GM23338 (cell line): ENCODE measurements around the gene ARL8B. TPM values are rescaled to one million over a fixed set of nuclear protein-coding genes. Genes with fewer than 3 reads are reported as not detected.

Experiments used
- ATAC-seq: fragments of 200-7000 bp; cut with Tn5 transposase; 3 replicates; pipeline ENCODE4 v1.9.1; 2020
- DNase-seq: peaks from one replicate; pipeline ENCODE4 v3.0.0-alpha.2; 2015; ENCODE audit warnings: low spot score
- H2AFZ ChIP-seq: fragments of 200-600 bp; sonication (generic); 2 replicates; pipeline ENCODE4 v1.8.0; 2016; ENCODE audit warnings: antibody characterized with exemption, mild to moderate bottlenecking, moderate library complexity
- H3F3A ChIP-seq: fragments of 200-600 bp; sonication (generic); replicated peaks from 2 replicates; pipeline ENCODE4 v1.8.0; 2017; ENCODE audit warnings: antibody characterized with exemption, mixed run types, low read depth
- H3K27ac ChIP-seq: fragments of 200-600 bp; sonication (generic); 2 replicates; pipeline ENCODE4 v1.6.1; 2016; ENCODE audit warnings: low read depth
- H3K27me3 ChIP-seq: fragments of 200-600 bp; sonication (generic); 2 replicates; pipeline ENCODE4 v1.8.0; 2016; ENCODE audit warnings: mild to moderate bottlenecking, mixed run types, moderate library complexity; ENCODE audit not compliant: insufficient read depth
- H3K36me3 ChIP-seq: fragments of 200-600 bp; sonication (generic); 2 replicates; pipeline ENCODE4 v1.8.0; 2016; ENCODE audit warnings: mild to moderate bottlenecking; ENCODE audit not compliant: insufficient read depth
- H3K4me1 ChIP-seq: fragments of 200-600 bp; sonication (generic); 2 replicates; pipeline ENCODE4 v1.8.0; 2016; ENCODE audit warnings: mild to moderate bottlenecking, moderate library complexity; ENCODE audit not compliant: insufficient read depth
- H3K4me2 ChIP-seq: fragments of 200-600 bp; sonication (generic); 2 replicates; pipeline ENCODE4 v1.7.1; 2017; ENCODE audit warnings: mixed run types
- H3K4me3 ChIP-seq: fragments of 200-600 bp; sonication (generic); 2 replicates; pipeline ENCODE4 v1.6.1; 2016; ENCODE audit warnings: mixed run types
- H3K79me2 ChIP-seq: fragments of 200-600 bp; sonication (generic); replicated peaks from 2 replicates; pipeline ENCODE4 v1.8.0; 2017; ENCODE audit warnings: mild to moderate bottlenecking; ENCODE audit not compliant: insufficient read depth
- H3K9me2 ChIP-seq: fragments of 200-600 bp; sonication (generic); 2 replicates; pipeline ENCODE4 v1.8.0; 2017; ENCODE audit not compliant: insufficient read depth
- H4K20me1 ChIP-seq: fragments of 200-600 bp; sonication (generic); replicated peaks from 2 replicates; pipeline ENCODE4 v1.8.0; 2017; ENCODE audit warnings: mild to moderate bottlenecking; ENCODE audit not compliant: insufficient read depth
- H3K27ac Mint-ChIP-seq: 2 replicates; pipeline ENCODE4 v1.8.0; 2020; ENCODE audit warnings: inconsistent platforms, mild to moderate bottlenecking, moderate library complexity, mixed read lengths
- H3K27me3 Mint-ChIP-seq: 3 replicates; pipeline ENCODE4 v1.8.0; 2022; ENCODE audit warnings: low read depth, mild to moderate bottlenecking, moderate library complexity, mixed read lengths, inconsistent platforms; ENCODE audit not compliant: insufficient read depth, poor library complexity
- H3K36me3 Mint-ChIP-seq: 3 replicates; pipeline ENCODE4 v1.8.0; 2021; ENCODE audit warnings: low read depth, mild to moderate bottlenecking, inconsistent platforms, moderate library complexity, mixed read lengths
- H3K4me1 Mint-ChIP-seq: 3 replicates; pipeline ENCODE4 v1.8.0; 2020; ENCODE audit warnings: mild to moderate bottlenecking, inconsistent platforms, mixed read lengths
- H3K4me3 Mint-ChIP-seq: 3 replicates; pipeline ENCODE4 v1.8.0; 2021; ENCODE audit warnings: moderate library complexity, mild to moderate bottlenecking, inconsistent platforms, mixed read lengths
- H3K9me3 Mint-ChIP-seq: 3 replicates; pipeline ENCODE4 v1.8.0; 2020; ENCODE audit warnings: moderate library complexity, mild to moderate bottlenecking, inconsistent platforms, mixed read lengths
- CREB1 ChIP-seq: fragments of 250-450 bp; sonication (Bioruptor Pico); IDR thresholded peaks from 2 replicates; pipeline ENCODE4 v1.5.0; 2020; ENCODE audit warnings: low read depth, mild to moderate bottlenecking, moderate library complexity
- CTCF ChIP-seq, 2 experiments: fragments of 200-600 bp in 1 of 2; sonication (generic) in 1 of 2; conservative IDR thresholded peaks; 2 replicates each; pipeline versions ENCODE4 v1.5.1 to v1.6.1; 2016 to 2017; ENCODE audit warnings: antibody characterized with exemption in 2 of 2, low read depth in 2 of 2, mild to moderate bottlenecking in 2 of 2, moderate library complexity in 1 of 2
- EZH2 ChIP-seq: fragments of 200-600 bp; sonication (generic); IDR thresholded peaks from one replicate; pipeline ENCODE4 v1.8.0; 2017; ENCODE audit warnings: antibody characterized with exemption, mild to moderate bottlenecking, low read depth; ENCODE audit not compliant: unreplicated experiment
- EZH2phosphoT487 ChIP-seq: fragments of 200-600 bp; sonication (generic); IDR thresholded peaks from one replicate; pipeline ENCODE4 v1.8.1; 2018; ENCODE audit warnings: antibody characterized with exemption; ENCODE audit not compliant: unreplicated experiment
- JUNB ChIP-seq: IDR thresholded peaks from one replicate; pipeline ENCODE4 v1.6.1; 2016; ENCODE audit warnings: antibody characterized with exemption; ENCODE audit not compliant: unreplicated experiment
- NANOG ChIP-seq: IDR thresholded peaks from 2 replicates; pipeline ENCODE4 v1.6.1; 2016; ENCODE audit warnings: antibody characterized with exemption, borderline replicate concordance
- POLR2AphosphoS5 ChIP-seq: IDR thresholded peaks from 2 replicates; pipeline ENCODE4 v1.6.1; 2016; ENCODE audit warnings: antibody characterized with exemption, low read depth
- REST ChIP-seq: IDR thresholded peaks from one replicate; pipeline ENCODE4 v1.6.1; 2018; ENCODE audit warnings: antibody characterized with exemption; ENCODE audit not compliant: unreplicated experiment
- STAT1 ChIP-seq: IDR thresholded peaks from one replicate; pipeline ENCODE4 v1.6.1; 2016; ENCODE audit warnings: antibody characterized with exemption; ENCODE audit not compliant: unreplicated experiment
- ZNF114 ChIP-seq: fragments of 250-450 bp; sonication (Bioruptor Pico); IDR thresholded peaks from 2 replicates; pipeline ENCODE4 v1.5.0; 2020; ENCODE audit warnings: mild to moderate bottlenecking, moderate library complexity
- ZNF331 ChIP-seq: fragments of 250-450 bp; sonication (Bioruptor Pico); IDR thresholded peaks from 2 replicates; pipeline ENCODE4 v1.5.0; 2020; ENCODE audit warnings: low read depth, mild to moderate bottlenecking, moderate library complexity
- polyA plus RNA-seq: library from polyadenylated mRNA; unstranded; fragments of >200 nt; fragmentation: Nextera tagmentation; extraction: Ambion mirVana; gene quantifications from 2 replicates; pipeline ENCODE4 v1.2.1, GENCODE V29; 2016
- total RNA-seq: library from RNA; depleted of rRNA; stranded (reverse); fragments of >200 nt; shearing (Covaris generic); gene quantifications from 2 replicates; pipeline ENCODE4 v1.2.3, GENCODE V29; 2014
- TF ChIP-seq, protein P1 (sequence below): IDR thresholded peaks from 2 replicates; pipeline ENCODE4 v1.6.1; 2016; ENCODE audit warnings: antibody characterized with exemption

The ARL8B gene
- total and polyA plus RNA-seq, 2 experiments from 2014 or later: 25.5 to 40.8 TPM

DNA sequence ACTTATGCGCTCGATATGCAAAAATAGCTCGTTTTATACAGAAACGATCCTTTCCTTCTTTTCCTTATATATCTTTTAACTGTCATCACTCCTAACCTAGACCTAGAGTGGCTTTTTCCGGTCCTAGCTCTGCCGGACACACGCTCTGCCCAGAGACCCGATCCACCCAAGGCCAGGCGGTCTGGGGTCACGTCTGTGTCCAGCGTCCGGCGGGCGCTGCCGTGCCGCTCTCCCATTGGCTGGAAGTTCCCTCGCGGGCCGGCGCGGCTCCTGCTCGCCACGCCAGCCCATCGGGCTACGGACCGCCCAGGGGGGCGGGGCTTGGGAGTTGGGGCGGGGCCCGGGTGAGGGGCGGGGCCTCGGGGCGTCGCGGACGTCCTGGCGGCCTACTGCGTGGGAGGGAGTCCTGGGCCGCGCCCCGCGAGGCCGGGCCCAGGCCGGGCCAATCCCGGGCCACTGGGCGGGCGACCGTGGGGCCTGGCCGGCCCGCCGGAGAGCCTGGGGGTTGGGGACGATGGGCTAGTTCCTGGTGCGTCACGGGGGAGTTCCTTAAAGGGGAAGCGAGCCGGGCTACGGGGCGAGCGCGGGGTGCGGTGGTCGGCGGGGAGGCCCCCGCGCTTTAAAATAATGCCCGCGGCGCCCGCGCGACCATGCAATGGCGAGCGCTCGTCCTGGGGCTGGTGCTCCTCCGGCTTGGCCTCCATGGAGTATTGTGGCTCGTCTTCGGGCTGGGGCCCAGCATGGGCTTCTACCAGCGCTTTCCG is 65.2 kb downstream of the ARL8B start, which contains the start of gene EDEM1 (continued):
- TF ChIP-seq CTCF (conservative IDR thresholded peaks at IDR 0.05; ENCODE audit: low read depth in 2 of 2) (no peak), REST (no peak), POLR2AphosphoS5 (peak; percentile 70), NANOG (no peak), STAT1 (no peak), CREB1 (CRISPR knock-in tag) (peak; percentile 59), ZNF114 (CRISPR knock-in tag) (no peak)

DNA sequence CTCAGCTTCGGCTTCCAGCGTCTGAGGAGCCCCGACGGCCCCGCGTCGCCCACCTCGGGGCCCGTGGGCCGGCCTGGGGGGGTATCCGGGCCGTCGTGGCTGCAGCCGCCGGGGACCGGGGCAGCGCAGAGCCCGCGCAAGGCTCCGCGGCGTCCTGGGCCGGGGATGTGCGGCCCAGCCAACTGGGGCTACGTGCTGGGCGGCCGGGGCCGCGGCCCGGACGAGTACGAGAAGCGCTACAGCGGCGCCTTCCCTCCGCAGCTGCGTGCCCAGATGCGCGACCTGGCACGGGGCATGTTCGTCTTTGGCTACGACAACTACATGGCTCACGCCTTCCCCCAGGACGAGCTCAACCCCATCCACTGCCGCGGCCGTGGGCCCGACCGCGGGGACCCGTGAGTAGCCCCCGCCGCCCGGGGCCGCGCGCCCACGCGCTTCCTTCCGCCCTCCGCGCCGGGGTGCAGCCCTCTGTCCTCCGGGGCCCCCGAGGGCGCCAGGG is 65.9 kb downstream of the ARL8B start:
- Mint-ChIP-seq H3K4me3 (peak overlapping the region; percentile 96), H3K27ac (no peak overlapping the region), H3K9me3 (no peaks in the 10 kb centered on the region), H3K27me3 (peaks cover 5% of the 10 kb centered on the region), H3K36me3 (peaks cover 9% of the 10 kb centered on the region; the same call in 2 of the 3 replicates), H3K4me1 (peaks cover 42% of the 10 kb centered on the region)
- peaks cover 16% of the 10 kb centered on the region; the same call in 1 of the 2 replicates for H3K27me3 ChIP-seq
- H2AFZ ChIP-seq: peak overlapping the region; percentile 84
- H4K20me1 ChIP-seq: peaks cover 5% of the 10 kb centered on the region
- DNase-seq: peak; percentile 62
- no peak overlapping the region for H3K27ac ChIP-seq
- TF ChIP-seq JUNB (no peak), EZH2phosphoT487 (no peak), EZH2 (no peak), ZNF331 (CRISPR knock-in tag) (no peak), REST (no peak), CTCF (conservative IDR thresholded peaks at IDR 0.05; ENCODE audit: low read depth in 2 of 2) (no peak), CREB1 (CRISPR knock-in tag) (no peak)
- TF ChIP-seq, protein P1, sequence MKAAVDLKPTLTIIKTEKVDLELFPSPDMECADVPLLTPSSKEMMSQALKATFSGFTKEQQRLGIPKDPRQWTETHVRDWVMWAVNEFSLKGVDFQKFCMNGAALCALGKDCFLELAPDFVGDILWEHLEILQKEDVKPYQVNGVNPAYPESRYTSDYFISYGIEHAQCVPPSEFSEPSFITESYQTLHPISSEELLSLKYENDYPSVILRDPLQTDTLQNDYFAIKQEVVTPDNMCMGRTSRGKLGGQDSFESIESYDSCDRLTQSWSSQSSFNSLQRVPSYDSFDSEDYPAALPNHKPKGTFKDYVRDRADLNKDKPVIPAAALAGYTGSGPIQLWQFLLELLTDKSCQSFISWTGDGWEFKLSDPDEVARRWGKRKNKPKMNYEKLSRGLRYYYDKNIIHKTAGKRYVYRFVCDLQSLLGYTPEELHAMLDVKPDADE: no peak
- peaks cover 17% of the 10 kb centered on the region for H3K4me1 ChIP-seq
- H3K4me3 ChIP-seq: peak overlapping the region; percentile 68
- H3F3A ChIP-seq: no peaks in the 10 kb centered on the region
- H3K79me2 ChIP-seq: peaks cover 47% of the 10 kb centered on the region
- H3K36me3 ChIP-seq: no peaks in the 10 kb centered on the region
- H3K9me2 ChIP-seq: no peaks in the 10 kb centered on the region
- ATAC-seq: peak; percentile 67
- H3K4me2 ChIP-seq: peak overlapping the region; percentile 96
